CD4-positive, alpha-beta T cell treated with Interleukin-4 for 4 hours (primary cell): ENCODE measurements around the gene PEA15.

Experiments used
- DNase-seq: peaks from one replicate; pipeline ENCODE4 v3.0.0-alpha.2; 2020

The PEA15 gene

GRCh38 chr1:160209321-160210046, 4.3 kb downstream of the PEA15 start:
- no peak for DNase-seq

- no peak for DNase-seq
These were observed 5.4 kb downstream of the PEA15 start for GRCh38 chr1:160210561-160210960.

- no peak for DNase-seq
These were observed 6.0 kb downstream of the PEA15 start for GRCh38 chr1:160211046-160211790.

- DNase-seq: no peak
These were observed 9.4 kb downstream of the PEA15 start for GRCh38 chr1:160214481-160215140.

GRCh38 chr1:160216301-160216700, 11.1 kb downstream of the PEA15 start:
- no peak for DNase-seq

GRCh38 chr1:160217481-160218051, 12.4 kb downstream of the PEA15 start:
- no peak for DNase-seq

- no peak for DNase-seq
These were observed 14.1 kb downstream of the PEA15 start for GRCh38 chr1:160219062-160219929.

- no peak for DNase-seq
These were observed 15.1 kb downstream of the PEA15 start for GRCh38 chr1:160220301-160220700.

GRCh38 chr1:160221089-160221488, 15.9 kb downstream of the PEA15 start:
- DNase-seq: no peak

- no peak for DNase-seq
These were observed 17.4 kb downstream of the PEA15 start for GRCh38 chr1:160222546-160222945.

GRCh38 chr1:160224606-160225005, 19.4 kb downstream of the PEA15 start:
- DNase-seq: no peak

- no peak for DNase-seq
These were observed 20.2 kb downstream of the PEA15 start for GRCh38 chr1:160225345-160225744.

- no peak for DNase-seq
These were observed 21.4 kb downstream of the PEA15 start for GRCh38 chr1:160226623-160227022.

GRCh38 chr1:160227034-160227433, 21.9 kb downstream of the PEA15 start:
- DNase-seq: no peak

- DNase-seq: no peak
These were observed 22.4 kb downstream of the PEA15 start for GRCh38 chr1:160227561-160227960.

GRCh38 chr1:160228431-160228830, 23.2 kb downstream of the PEA15 start:
- DNase-seq: no peak

- DNase-seq: peak; percentile 18
These were observed 27.7 kb downstream of the PEA15 start for GRCh38 chr1:160232911-160233310.

GRCh38 chr1:160236806-160237205, 31.6 kb downstream of the PEA15 start:
- no peak for DNase-seq

- DNase-seq: no peak
These were observed 32.4 kb downstream of the PEA15 start for GRCh38 chr1:160237558-160237957.

GRCh38 chr1:160238408-160238807, 33.2 kb downstream of the PEA15 start:
- no peak for DNase-seq

- DNase-seq: no peak
These were observed 34.6 kb downstream of the PEA15 start for GRCh38 chr1:160239582-160240299.

- no peak for DNase-seq
These were observed 38.6 kb downstream of the PEA15 start for GRCh38 chr1:160243767-160244166.
